Neural progenitor cell (in vitro differentiated cells): ENCODE results near the gene PTPRN2.

Experiments
- EZH2 ChIP-seq: fragments of 200-600 bp; sonication (generic); IDR thresholded peaks from 2 replicates; pipeline ENCODE4 v1.6.1; 2017; ENCODE audit warnings: antibody characterized with exemption, mild to moderate bottlenecking, moderate library complexity
- EZH2phosphoT487 ChIP-seq: fragments of 200-600 bp; sonication (generic); IDR thresholded peaks from 2 replicates; pipeline ENCODE4 v1.6.1; 2017; ENCODE audit warnings: antibody characterized with exemption
- TF ChIP-seq, protein P1 (sequence below): fragments of 200-600 bp; sonication (generic); IDR thresholded peaks from 2 replicates; pipeline ENCODE4 v1.5.1; 2017; ENCODE audit warnings: antibody characterized with exemption, mild to moderate bottlenecking

DNA sequence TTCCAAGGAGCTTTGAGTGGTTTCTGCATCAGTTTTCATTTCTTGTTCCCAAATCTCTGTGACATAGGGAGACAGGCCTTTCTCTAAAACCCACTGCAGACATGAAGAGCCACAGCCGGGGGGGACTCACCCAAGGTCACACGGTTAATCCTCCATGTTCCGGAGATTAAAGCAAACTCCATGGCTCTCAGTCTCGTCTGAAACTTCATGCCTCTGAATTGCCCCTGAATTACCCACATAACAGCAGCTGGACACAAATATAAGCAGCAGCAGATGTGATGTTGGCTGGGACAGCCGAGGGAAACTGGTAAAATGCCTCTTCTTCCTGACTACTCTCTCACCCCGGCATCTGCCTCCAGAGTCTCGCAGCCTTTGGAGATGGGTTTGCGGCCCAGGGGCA lies 848.6 kb downstream of the PTPRN2 start:
- TF ChIP-seq, protein P1, sequence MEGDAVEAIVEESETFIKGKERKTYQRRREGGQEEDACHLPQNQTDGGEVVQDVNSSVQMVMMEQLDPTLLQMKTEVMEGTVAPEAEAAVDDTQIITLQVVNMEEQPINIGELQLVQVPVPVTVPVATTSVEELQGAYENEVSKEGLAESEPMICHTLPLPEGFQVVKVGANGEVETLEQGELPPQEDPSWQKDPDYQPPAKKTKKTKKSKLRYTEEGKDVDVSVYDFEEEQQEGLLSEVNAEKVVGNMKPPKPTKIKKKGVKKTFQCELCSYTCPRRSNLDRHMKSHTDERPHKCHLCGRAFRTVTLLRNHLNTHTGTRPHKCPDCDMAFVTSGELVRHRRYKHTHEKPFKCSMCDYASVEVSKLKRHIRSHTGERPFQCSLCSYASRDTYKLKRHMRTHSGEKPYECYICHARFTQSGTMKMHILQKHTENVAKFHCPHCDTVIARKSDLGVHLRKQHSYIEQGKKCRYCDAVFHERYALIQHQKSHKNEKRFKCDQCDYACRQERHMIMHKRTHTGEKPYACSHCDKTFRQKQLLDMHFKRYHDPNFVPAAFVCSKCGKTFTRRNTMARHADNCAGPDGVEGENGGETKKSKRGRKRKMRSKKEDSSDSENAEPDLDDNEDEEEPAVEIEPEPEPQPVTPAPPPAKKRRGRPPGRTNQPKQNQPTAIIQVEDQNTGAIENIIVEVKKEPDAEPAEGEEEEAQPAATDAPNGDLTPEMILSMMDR, result no peak
- TF ChIP-seq EZH2phosphoT487 (no peak), EZH2 (no peak)
